HepG2 (cell line): ENCODE results near the gene CDH23. TPM values are rescaled to one million over a fixed set of nuclear protein-coding genes. Genes with fewer than 3 reads are reported as not detected.

Experiments used
- ATAC-seq: fragments of 200-7000 bp; cut with Tn5 transposase; 3 replicates; pipeline ENCODE4 v1.9.1; 2020; ENCODE audit warnings: mild to moderate bottlenecking, moderate library complexity
- BruUV-seq: library from RNA; stranded (reverse); fragments of 400-500 nt; replicated peaks from 2 replicates; lab custom pipeline; 2021; lab: Mats Ljungman, UMichigan
- CTCF ChIA-PET: fragments of 300-600 bp; formaldehyde crosslinking; extraction: SDS; loops from one replicate; lab custom pipeline; 2021; ENCODE audit warnings: low total read pairs, inconsistent platforms, low intra/inter-chr PET ratio; lab: Yijun Ruan, JAX
- POLR2A ChIA-PET: fragments of 350-600 bp; sonication (Branson Sonifier 250); formaldehyde crosslinking; loops from one replicate; lab custom pipeline; 2020; ENCODE audit warnings: antibody characterized with exemption, inconsistent platforms; lab: Yijun Ruan, JAX
- DNase-seq: peaks from one replicate; pipeline ENCODE4 v3.0.0-alpha.2; 2015; ENCODE audit warnings: low spot score
- FAIRE-seq: peaks from 3 replicates; lab custom pipeline; 2011; peaks lifted over from hg19 to GRCh38; lab: Jason Lieb, UNC
- H2AFZ ChIP-seq: one replicate; pipeline ENCODE4 v1.6.1; 2011; ENCODE audit warnings: low read length, inconsistent platforms
- H3K27ac ChIP-seq: fragments of 300-600 bp; 3 replicates; pipeline ENCODE4 v1.8.0; 2011; ENCODE audit warnings: mixed run types, mild to moderate bottlenecking, mixed read lengths, low read length, inconsistent platforms; ENCODE audit not compliant: insufficient read depth; ENCODE audit errors: extremely low read length
- H3K27me3 ChIP-seq, 2 experiments: fragments of 200-600 bp in 1 of 2; 2 replicates in 1 of 2; 3 replicates in 1 of 2; pipeline versions ENCODE4 v1.6.0 to v1.8.0; 2011; ENCODE audit warnings: low read length in 2 of 2, mild to moderate bottlenecking in 2 of 2, moderate library complexity in 2 of 2, inconsistent platforms in 1 of 2; ENCODE audit not compliant: insufficient read depth in 2 of 2, control insufficient read depth in 1 of 2
- H3K36me3 ChIP-seq, 2 experiments: fragments of 200-600 bp in 1 of 2; replicated peaks in 1 of 2; 2 replicates in 1 of 2; 3 replicates in 1 of 2; pipeline versions ENCODE4 v1.5.1 to v1.8.0; 2011; ENCODE audit warnings: low read length in 2 of 2, inconsistent platforms in 1 of 2; ENCODE audit not compliant: insufficient read depth in 2 of 2, control insufficient read depth in 1 of 2
- H3K4me1 ChIP-seq: 2 replicates; pipeline ENCODE4 v1.5.1; 2012; ENCODE audit warnings: low read length, inconsistent platforms; ENCODE audit not compliant: insufficient read depth
- H3K4me2 ChIP-seq: 2 replicates; pipeline ENCODE4 v1.6.0; 2011; ENCODE audit warnings: low read depth, low read length, inconsistent platforms
- H3K4me3 ChIP-seq, 3 experiments: fragments of 200-600 bp in 1 of 3; sonication (generic), shearing (Covaris generic) in 1 of 3; replicated peaks in 1 of 3; 2 replicates each; pipeline ENCODE4 v1.5.1; 2011 to 2016; ENCODE audit warnings: low read length in 3 of 3, inconsistent platforms in 2 of 3, low read depth in 2 of 3, mild to moderate bottlenecking in 2 of 3, control low read depth in 1 of 3, mixed read lengths in 1 of 3; ENCODE audit not compliant: insufficient read depth in 1 of 3
- H3K79me2 ChIP-seq: one replicate; pipeline ENCODE4 v1.6.1; 2011; ENCODE audit warnings: low read length, inconsistent platforms; ENCODE audit not compliant: insufficient read depth
- H3K9ac ChIP-seq: 2 replicates; pipeline ENCODE4 v1.6.0; 2011; ENCODE audit warnings: mild to moderate bottlenecking, low read depth, low read length, inconsistent platforms; ENCODE audit not compliant: insufficient read depth
- H3K9me3 ChIP-seq: 2 replicates; pipeline ENCODE4 v1.5.1; 2012; ENCODE audit warnings: mild to moderate bottlenecking, low read length
- H4K20me1 ChIP-seq: 2 replicates; pipeline ENCODE4 v1.6.0; 2011; ENCODE audit warnings: inconsistent platforms, mild to moderate bottlenecking, low read length, moderate library complexity; ENCODE audit not compliant: insufficient read depth
- AGO1 ChIP-seq: fragments of 200-400 bp; formaldehyde crosslinking; IDR thresholded peaks from 2 replicates; pipeline ENCODE4 v1.6.1; 2017; ENCODE audit warnings: mild to moderate bottlenecking, low read depth, low read length, moderate library complexity; ENCODE audit not compliant: poor library complexity, severe bottlenecking
- CBFB ChIP-seq: sonication (generic); formaldehyde crosslinking; IDR thresholded peaks from 2 replicates; pipeline ENCODE4 v1.4.0; 2020; ENCODE audit warnings: missing genetic modification reagents
- NFKBIZ ChIP-seq: IDR thresholded peaks from 2 replicates; pipeline ENCODE4 v1.6.1; 2018; ENCODE audit warnings: missing genetic modification reagents, missing compliant biosample characterization
- RBM39 ChIP-seq: fragments of 200-400 bp; formaldehyde crosslinking; IDR thresholded peaks from one replicate; pipeline ENCODE4 v1.6.1; 2018; ENCODE audit warnings: antibody characterized with exemption, mild to moderate bottlenecking, low read depth, low read length; ENCODE audit not compliant: poor library complexity, severe bottlenecking
- SAP130 ChIP-seq: IDR thresholded peaks from 2 replicates; pipeline ENCODE4 v1.6.1; 2016; ENCODE audit warnings: low read depth
- SYNCRIP ChIP-seq: fragments of 200-400 bp; formaldehyde crosslinking; IDR thresholded peaks from 2 replicates; pipeline ENCODE4 v1.6.1; 2018; ENCODE audit warnings: mild to moderate bottlenecking, low read depth, low read length; ENCODE audit not compliant: insufficient read depth
- ZNF678 ChIP-seq: sonication (generic); formaldehyde crosslinking; IDR thresholded peaks from 2 replicates; pipeline ENCODE4 v1.4.0; 2020; ENCODE audit warnings: mild to moderate bottlenecking, missing genetic modification reagents
- ZNF839 ChIP-seq: sonication (generic); formaldehyde crosslinking; IDR thresholded peaks from 2 replicates; pipeline ENCODE4 v1.4.0; 2020; ENCODE audit warnings: missing genetic modification reagents, mild to moderate bottlenecking, borderline replicate concordance
- WGBS: methylation state at CpG from one replicate; pipeline ENCODE4 v1.1.6; 2017; ENCODE audit warnings: low lambda C conversion rate; 5-methylcytosine and 5-hydroxymethylcytosine counted together
- in situ Hi-C: cut with HindIII; loops from 2 replicates; pipeline ENCODE4 v1.10.0; 2017; ENCODE audit warnings: low pct_unique_long_range_greater_than_20kb; ENCODE audit not compliant: extremely low pct_ligation_motif_present
- intact Hi-C: fragments of 100-400 bp; cut with micrococcal nuclease; formaldehyde crosslinking; loops from one replicate; pipeline ENCODE4 v1.10.0; 2022; ENCODE audit not compliant: unreplicated experiment
- polyA plus RNA-seq, 8 experiments: library from polyadenylated mRNA; depleted of rRNA in 3 of 8; stranded (reverse) in 7 of 8; unstranded in 1 of 8; fragments of >200 nt; fragmentation: Illumina TruSeq in 4 of 8; extraction: Trizol in 4 of 8; gene quantifications; 2 replicates each; pipeline versions ENCODE4 v1.2.1 to v1.2.3, GENCODE V29; 2011 to 2016; ENCODE audit warnings: low read depth in 4 of 8, missing spikeins in 1 of 8, mixed read lengths in 1 of 8; ENCODE audit not compliant: insufficient read depth in 1 of 8
- total RNA-seq, 5 experiments: library from RNA; depleted of rRNA; stranded (reverse); fragments of >200 nt; fragmentation: Illumina TruSeq; extraction: Trizol; gene quantifications; 2 replicates each; pipeline ENCODE4 v1.2.3, GENCODE V29; 2016; ENCODE audit warnings: low read depth in 1 of 5
- TF ChIP-seq, protein P1 (sequence below): IDR thresholded peaks from 2 replicates; pipeline ENCODE4 v1.6.1; 2016; ENCODE audit warnings: mild to moderate bottlenecking

CDH23 gene
- total and polyA plus RNA-seq, 2 of the 13 experiments (the other 11 are each of a cell fraction or from before 2014, with no cell fraction given): 0.13 TPM; not detected in 1

DNA sequence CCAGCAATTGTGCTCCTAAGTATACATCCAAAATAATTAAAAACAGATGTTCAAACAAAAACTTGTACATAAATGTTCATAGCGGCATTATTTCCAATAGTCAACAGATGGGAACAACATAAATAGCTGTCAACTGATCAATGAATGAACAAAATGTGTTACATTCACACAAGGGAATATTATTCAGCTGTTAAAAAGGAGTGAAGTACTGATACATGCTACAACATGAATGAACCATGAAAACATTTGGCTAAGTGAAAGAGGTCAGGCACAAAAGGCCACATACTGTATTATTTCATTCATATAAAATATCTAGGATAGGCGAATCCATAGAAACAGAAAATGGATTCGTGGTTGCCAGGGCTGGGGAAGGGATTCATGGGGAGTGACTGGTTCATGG lies 109.1 kb downstream of the CDH23 start:
- H4K20me1 ChIP-seq: no peaks in the 10 kb centered on the region
- no peaks in the 10 kb centered on the region for H3K9me3 ChIP-seq
- DNase-seq (no peak), FAIRE-seq (no peak), ATAC-seq (no peak)
- no peaks in the 10 kb centered on the region for H3K79me2 ChIP-seq
- H2AFZ ChIP-seq: no peak overlapping the region
- no peaks in the 10 kb centered on the region for H3K36me3 ChIP-seq
- no peak overlapping the region for H3K27ac ChIP-seq
- BruUV-seq: no TSS peak
- POLR2A ChIA-PET: no interaction called here
- in situ Hi-C loops: no loop called here
- intact Hi-C loops: no loop called here
- TF ChIP-seq ZNF839 (CRISPR knock-in tag): no peak
- TF ChIP-seq NFKBIZ (CRISPR knock-in tag): no peak
- TF ChIP-seq SAP130 (CRISPR knock-in tag): no peak
- TF ChIP-seq ZNF678: no peak
- no peak for TF ChIP-seq SYNCRIP
- TF ChIP-seq CBFB (CRISPR knock-in tag): no peak
- TF ChIP-seq AGO1: no peak
- no peak for TF ChIP-seq RBM39
- TF ChIP-seq, protein P1, sequence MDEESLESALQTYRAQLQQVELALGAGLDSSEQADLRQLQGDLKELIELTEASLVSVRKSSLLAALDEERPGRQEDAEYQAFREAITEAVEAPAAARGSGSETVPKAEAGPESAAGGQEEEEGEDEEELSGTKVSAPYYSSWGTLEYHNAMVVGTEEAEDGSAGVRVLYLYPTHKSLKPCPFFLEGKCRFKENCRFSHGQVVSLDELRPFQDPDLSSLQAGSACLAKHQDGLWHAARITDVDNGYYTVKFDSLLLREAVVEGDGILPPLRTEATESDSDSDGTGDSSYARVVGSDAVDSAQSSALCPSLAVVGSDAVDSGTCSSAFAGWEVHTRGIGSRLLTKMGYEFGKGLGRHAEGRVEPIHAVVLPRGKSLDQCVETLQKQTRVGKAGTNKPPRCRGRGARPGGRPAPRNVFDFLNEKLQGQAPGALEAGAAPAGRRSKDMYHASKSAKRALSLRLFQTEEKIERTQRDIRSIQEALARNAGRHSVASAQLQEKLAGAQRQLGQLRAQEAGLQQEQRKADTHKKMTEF: no peak
- no peaks in the 10 kb centered on the region for H3K4me1 ChIP-seq
- peaks cover 1 to 34% of the 10 kb centered on the region in 2 experiments; a peak in 4 of 5 replicates for H3K27me3 ChIP-seq
- no peak overlapping the region for H3K4me2 ChIP-seq
- no peak overlapping the region for H3K4me3 ChIP-seq
- CTCF ChIA-PET: no interaction called here
- WGBS: under 1% methylated on average over 3 of the region's 3 CpGs
- no peak overlapping the region for H3K9ac ChIP-seq
